ENCODE data around the gene DCHS2. TPM values are rescaled to one million over a fixed set of nuclear protein-coding genes. Genes with fewer than 3 reads are reported as not detected.
"Not testable (repeated sequence)": the region's sequence is repeated elsewhere in the genome, so short reads cannot be mapped to it uniquely, and the experiment has no call there.

DCHS2 gene
- total RNA-seq, 2 experiments from 2014 or later: not detected

GRCh38 chr4:154222875-154223274, 268.7 kb downstream of the DCHS2 start:
- no peaks in the 10 kb centered on the region for H4K20me1 ChIP-seq (ENCODE audit: insufficient read depth, low read length)
- H3K9me3 ChIP-seq (ENCODE audit: low read length): no peaks in the 10 kb centered on the region
- H3K27ac ChIP-seq (ENCODE audit: low read depth, low read length, poor library complexity, severe bottlenecking): no peak overlapping the region
- H2AFZ ChIP-seq (ENCODE audit: low read length): no peak overlapping the region
- no peaks in the 10 kb centered on the region for H3K9me2 ChIP-seq (ENCODE audit: insufficient read depth, low read length)
- no TSS peak for BruUV-seq (replicated peaks)
- CTCF ChIA-PET (ENCODE audit: unreplicated experiment): no interaction called here
- H3K4me3 ChIP-seq (ENCODE audit: low read depth, low read length, poor library complexity, severe bottlenecking): no peak overlapping the region
- H3K4me2 ChIP-seq (ENCODE audit: low read length): no peak overlapping the region
- POLR2A ChIA-PET: no interaction called here
- H3K79me2 ChIP-seq (ENCODE audit: insufficient read depth, low read depth, low read length): no peaks in the 10 kb centered on the region
- no peak for DNase-seq (ENCODE audit: low spot score)
- no peaks in the 10 kb centered on the region for H3K36me3 ChIP-seq (ENCODE audit: insufficient read depth, low read length)
- intact Hi-C loops (cut with micrococcal nuclease; ENCODE audit: unreplicated experiment): no loop called here
- H3K4me1 ChIP-seq (ENCODE audit: insufficient read depth, low read length, poor library complexity, severe bottlenecking): no peaks in the 10 kb centered on the region
- TF ChIP-seq EZH2phosphoT487 (IDR thresholded peaks at IDR 0.05; ENCODE audit: borderline replicate concordance, low read depth, low read length): no peak

- CTCF ChIA-PET (ENCODE audit: unreplicated experiment): no interaction called here
- POLR2A ChIA-PET: no interaction called here
- Histone ChIP-seq H2AFZ (ENCODE audit: low read length) (no peak overlapping the region), H3K4me3 (ENCODE audit: low read depth, low read length, poor library complexity, severe bottlenecking) (no peak overlapping the region), H3K36me3 (ENCODE audit: insufficient read depth, low read length) (no peaks in the 10 kb centered on the region), H3K9me3 (ENCODE audit: low read length) (no peaks in the 10 kb centered on the region), H3K27ac (ENCODE audit: low read depth, low read length, poor library complexity, severe bottlenecking) (no peak overlapping the region), H3K9me2 (ENCODE audit: insufficient read depth, low read length) (no peaks in the 10 kb centered on the region), H3K4me1 (ENCODE audit: insufficient read depth, low read length, poor library complexity, severe bottlenecking) (no peaks in the 10 kb centered on the region), H3K4me2 (ENCODE audit: low read length) (no peak overlapping the region), H4K20me1 (ENCODE audit: insufficient read depth, low read length) (no peaks in the 10 kb centered on the region), H3K79me2 (ENCODE audit: insufficient read depth, low read depth, low read length) (no peaks in the 10 kb centered on the region)
- no peak for DNase-seq (ENCODE audit: low spot score)
- TF ChIP-seq EZH2phosphoT487 (IDR thresholded peaks at IDR 0.05; ENCODE audit: borderline replicate concordance, low read depth, low read length) (no peak), CTCF (conservative IDR thresholded peaks at IDR 0.05; ENCODE audit: low read length) (no peak)
- no TSS peak for BruUV-seq (replicated peaks)
- intact Hi-C loops (cut with micrococcal nuclease; ENCODE audit: unreplicated experiment): no loop called here
Observed at GRCh38 chr4:154218051-154218450, 273.5 kb downstream of the DCHS2 start.

GRCh38 chr4:154217384-154217783, 274.2 kb downstream of the DCHS2 start:
- intact Hi-C loops (cut with micrococcal nuclease; ENCODE audit: unreplicated experiment); H2AFZ ChIP-seq (ENCODE audit: low read length); H3K4me2 ChIP-seq (ENCODE audit: low read length); H4K20me1 ChIP-seq (ENCODE audit: insufficient read depth, low read length); DNase-seq (ENCODE audit: low spot score); H3K27ac ChIP-seq (ENCODE audit: low read depth, low read length, poor library complexity, severe bottlenecking); H3K9me3 ChIP-seq (ENCODE audit: low read length); CTCF ChIA-PET (ENCODE audit: unreplicated experiment); H3K4me1 ChIP-seq (ENCODE audit: insufficient read depth, low read length, poor library complexity, severe bottlenecking); H3K36me3 ChIP-seq (ENCODE audit: insufficient read depth, low read length); POLR2A ChIA-PET; H3K9me2 ChIP-seq (ENCODE audit: insufficient read depth, low read length); H3K79me2 ChIP-seq (ENCODE audit: insufficient read depth, low read depth, low read length); BruUV-seq (replicated peaks); H3K4me3 ChIP-seq (ENCODE audit: low read depth, low read length, poor library complexity, severe bottlenecking): not testable (repeated sequence)

- no peak overlapping the region for H3K27ac ChIP-seq (ENCODE audit: low read depth, low read length, poor library complexity, severe bottlenecking)
- H3K79me2 ChIP-seq (ENCODE audit: insufficient read depth, low read depth, low read length): no peaks in the 10 kb centered on the region
- H3K9me2 ChIP-seq (ENCODE audit: insufficient read depth, low read length): no peaks in the 10 kb centered on the region
- no peak overlapping the region for H2AFZ ChIP-seq (ENCODE audit: low read length)
- ChIA-PET CTCF (ENCODE audit: unreplicated experiment) (no interaction called here), POLR2A (interaction anchor here (0.7 kb wide), 1 partner anchor 27 kb away, joined by 3 read pairs; no protein-coding TSS in a partner anchor)
- no peak overlapping the region for H3K4me2 ChIP-seq (ENCODE audit: low read length)
- H3K9me3 ChIP-seq (ENCODE audit: low read length): no peaks in the 10 kb centered on the region
- H3K4me1 ChIP-seq (ENCODE audit: insufficient read depth, low read length, poor library complexity, severe bottlenecking): no peaks in the 10 kb centered on the region
- H4K20me1 ChIP-seq (ENCODE audit: insufficient read depth, low read length): no peaks in the 10 kb centered on the region
- no peak for DNase-seq (ENCODE audit: low spot score)
- BruUV-seq (replicated peaks): no TSS peak
- intact Hi-C loops (cut with micrococcal nuclease; ENCODE audit: unreplicated experiment): no loop called here
- no peak for TF ChIP-seq EZH2phosphoT487 (IDR thresholded peaks at IDR 0.05; ENCODE audit: borderline replicate concordance, low read depth, low read length)
- no peak for TF ChIP-seq CTCF (conservative IDR thresholded peaks at IDR 0.05; ENCODE audit: low read length)
- H3K36me3 ChIP-seq (ENCODE audit: insufficient read depth, low read length): no peaks in the 10 kb centered on the region
- no peak overlapping the region for H3K4me3 ChIP-seq (ENCODE audit: low read depth, low read length, poor library complexity, severe bottlenecking)
Observed at GRCh38 chr4:154211506-154211905, 280.1 kb downstream of the DCHS2 start.

All from OCI-LY7 (cell line).